Amniotic epithelial cell (primary cell): ENCODE data around the gene POLQ.
"Not testable (repeated sequence)": the region's sequence is repeated elsewhere in the genome, so short reads cannot be mapped to it uniquely, and the experiment has no call there.

Experiments
- DNase-seq: peaks from one replicate; pipeline ENCODE4 v3.0.0-alpha.2; 2010; ENCODE audit warnings: low read depth

POLQ gene

GRCh38 chr3:121545574-121546455 lies at the start of gene POLQ:
Gene POLQ, minus strand, starts transcription at chr3:121545988. Its CDS starts 111 bp downstream, at chr3:121545877.
- DNase-seq = peak; percentile 96

- no peak for DNase-seq
Observed at GRCh38 chr3:121594850-121595249, 49.1 kb upstream of the POLQ start.

- not testable (repeated sequence) for DNase-seq
Observed at GRCh38 chr3:121593806-121594205, 48.0 kb upstream of the POLQ start.

- DNase-seq = no peak
Observed at GRCh38 chr3:121592856-121593702, 47.3 kb upstream of the POLQ start, which contains the start of gene FBXO40. Gene FBXO40, plus strand, starts transcription at chr3:121593379. Its CDS starts 27,197 bp downstream, at chr3:121620576.

- no peak for DNase-seq
Observed at GRCh38 chr3:121584418-121584817, 38.6 kb upstream of the POLQ start.

GRCh38 chr3:121581691-121582090 lies 35.9 kb upstream of the POLQ start:
- DNase-seq = no peak

- DNase-seq = peak; percentile 66
Observed at GRCh38 chr3:121574449-121574848, 28.7 kb upstream of the POLQ start.

- no peak for DNase-seq
Observed at GRCh38 chr3:121567649-121568048, 21.9 kb upstream of the POLQ start, which contains the start of gene ARGFX. Gene ARGFX, plus strand, starts transcription at chr3:121567949. Its CDS starts 2,765 bp downstream, at chr3:121570714.

GRCh38 chr3:121566773-121567172 lies 21.0 kb upstream of the POLQ start:
- DNase-seq = no peak

GRCh38 chr3:121562148-121562547 lies 16.4 kb upstream of the POLQ start:
- DNase-seq = no peak

- DNase-seq = no peak
Observed at GRCh38 chr3:121557426-121557934, 11.7 kb upstream of the POLQ start.

- no peak for DNase-seq
Observed at GRCh38 chr3:121552797-121553196, 7.0 kb upstream of the POLQ start.

- DNase-seq = no peak
Observed at GRCh38 chr3:121552379-121552778, 6.6 kb upstream of the POLQ start.

GRCh38 chr3:121545049-121545573 lies 677 bp downstream of the POLQ start:
- DNase-seq = peak; percentile 19

GRCh38 chr3:121542924-121543323 lies 2.9 kb downstream of the POLQ start:
- DNase-seq = peak; percentile 11

GRCh38 chr3:121531269-121531668 lies 14.5 kb downstream of the POLQ start:
- no peak for DNase-seq

- peak; percentile 29 for DNase-seq
Observed at GRCh38 chr3:121529308-121529707, 16.5 kb downstream of the POLQ start.

GRCh38 chr3:121520510-121520909 lies 25.3 kb downstream of the POLQ start:
- no peak for DNase-seq

- DNase-seq = no peak
Observed at GRCh38 chr3:121517953-121518655, 27.7 kb downstream of the POLQ start.

- no peak for DNase-seq
Observed at GRCh38 chr3:121515862-121516261, 29.9 kb downstream of the POLQ start.

- no peak for DNase-seq
Observed at GRCh38 chr3:121515313-121515712, 30.5 kb downstream of the POLQ start.

GRCh38 chr3:121514496-121514895 lies 31.3 kb downstream of the POLQ start:
- DNase-seq = no peak
